SKM-1 treated with dmso at 0.1 percent for 144 hours (cell line): ENCODE data around the gene PCDH9.

Experiments used
- DNase-seq: peaks from one replicate; lab custom pipeline; 2025; ENCODE audit not compliant: unreplicated experiment; lab: John Stamatoyannopoulos, UW

PCDH9 gene

GRCh38 chr13:66855131-66855530 is 375.0 kb downstream of the PCDH9 start:
- no peak for DNase-seq

- no peak for DNase-seq
Measured at GRCh38 chr13:66853564-66853963, 376.6 kb downstream of the PCDH9 start.

- DNase-seq, result no peak
Measured at GRCh38 chr13:66849706-66850105, 380.4 kb downstream of the PCDH9 start.

- DNase-seq, result no peak
Measured at GRCh38 chr13:66847541-66847940, 382.6 kb downstream of the PCDH9 start.

DNA sequence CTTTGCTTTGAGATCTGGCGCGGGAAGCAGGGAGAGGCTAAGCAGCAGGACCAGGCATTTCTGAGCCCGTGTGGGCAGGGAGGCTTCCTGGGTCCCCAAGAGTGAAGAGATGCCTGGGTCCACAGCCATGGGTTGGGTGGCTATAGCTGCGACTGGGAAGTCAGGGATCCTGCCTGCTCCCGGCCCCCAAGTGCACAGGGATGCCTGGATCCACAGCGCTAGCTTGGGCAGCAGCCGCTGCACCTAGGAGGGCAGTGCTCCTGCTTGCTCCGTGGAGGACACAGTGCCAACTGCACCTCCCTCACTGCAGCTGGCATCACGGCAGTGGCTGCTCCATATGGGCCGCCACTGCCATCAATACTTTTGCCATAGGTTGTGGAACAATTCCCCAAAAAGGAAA is 384.7 kb downstream of the PCDH9 start:
- DNase-seq, result no peak

GRCh38 chr13:66844933-66845332 is 385.2 kb downstream of the PCDH9 start:
- DNase-seq, result no peak

DNA sequence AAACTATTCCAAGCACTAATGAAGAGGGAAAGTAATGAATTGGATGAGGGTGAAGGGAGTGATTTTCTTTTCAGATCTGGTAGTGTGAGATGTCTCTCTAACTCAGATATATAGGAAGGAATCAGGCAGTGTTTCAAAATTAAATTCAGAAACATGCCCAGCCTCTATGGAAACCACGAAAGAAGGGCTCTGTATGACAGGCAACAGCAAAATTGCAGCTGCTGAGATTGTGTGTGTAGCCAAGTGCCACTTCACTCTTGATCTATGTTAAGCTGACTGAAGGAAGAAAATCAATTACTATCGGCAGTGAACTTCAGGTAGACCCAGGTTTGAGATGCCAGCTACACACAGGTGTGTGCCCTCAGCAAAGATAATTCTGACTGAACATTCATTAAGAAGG is 387.4 kb downstream of the PCDH9 start:
- DNase-seq, result no peak

GRCh38 chr13:66840621-66841020 is 389.5 kb downstream of the PCDH9 start:
- no peak for DNase-seq

DNA sequence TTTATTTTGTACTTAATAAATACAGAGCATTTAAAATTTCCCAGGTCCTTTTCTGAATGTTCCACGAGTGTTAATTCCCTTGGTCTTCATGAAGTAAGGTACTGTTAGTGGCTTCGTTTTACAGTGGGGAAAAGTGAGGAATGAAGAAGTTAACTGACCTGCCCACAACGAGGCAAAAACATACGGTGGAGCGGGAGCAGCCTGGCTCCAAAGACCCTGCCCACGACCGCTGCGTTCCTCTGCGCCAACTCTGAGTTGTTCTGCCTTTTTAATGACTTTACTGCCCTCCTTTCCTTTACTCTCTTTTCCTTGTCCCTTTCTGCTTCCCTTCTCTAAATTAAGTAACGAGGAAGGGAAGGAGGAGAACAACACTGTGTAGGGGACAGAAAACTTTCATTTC is 392.9 kb downstream of the PCDH9 start:
- no peak for DNase-seq

DNA sequence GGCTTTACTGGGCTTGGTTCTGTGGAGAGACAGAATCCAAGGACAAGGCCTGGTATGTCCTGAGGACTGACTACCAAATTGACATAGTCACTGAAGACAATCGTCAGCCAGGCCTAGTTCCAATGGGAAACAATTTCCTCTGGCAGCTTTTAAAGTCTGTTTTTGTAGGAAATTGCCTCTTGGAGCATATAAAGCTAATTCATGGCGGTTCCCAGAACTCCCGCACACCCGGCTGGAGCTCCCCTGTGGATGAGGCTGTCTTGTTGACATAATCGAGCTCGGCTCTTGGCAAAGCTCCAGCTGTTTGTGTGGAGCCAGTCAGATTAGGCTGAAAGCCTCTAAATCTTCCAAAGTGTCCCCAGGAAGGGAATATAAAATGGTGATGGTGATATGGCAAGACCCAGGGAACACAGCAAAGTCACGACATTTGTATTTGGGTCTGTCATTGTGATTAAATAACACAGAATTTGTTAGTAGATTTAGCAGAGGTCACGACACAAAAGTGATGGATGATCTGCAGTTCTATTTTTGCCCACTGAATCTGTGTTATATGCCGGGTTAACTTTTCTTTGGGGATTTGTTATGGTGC is 395.0 kb downstream of the PCDH9 start:
- no peak for DNase-seq

DNA sequence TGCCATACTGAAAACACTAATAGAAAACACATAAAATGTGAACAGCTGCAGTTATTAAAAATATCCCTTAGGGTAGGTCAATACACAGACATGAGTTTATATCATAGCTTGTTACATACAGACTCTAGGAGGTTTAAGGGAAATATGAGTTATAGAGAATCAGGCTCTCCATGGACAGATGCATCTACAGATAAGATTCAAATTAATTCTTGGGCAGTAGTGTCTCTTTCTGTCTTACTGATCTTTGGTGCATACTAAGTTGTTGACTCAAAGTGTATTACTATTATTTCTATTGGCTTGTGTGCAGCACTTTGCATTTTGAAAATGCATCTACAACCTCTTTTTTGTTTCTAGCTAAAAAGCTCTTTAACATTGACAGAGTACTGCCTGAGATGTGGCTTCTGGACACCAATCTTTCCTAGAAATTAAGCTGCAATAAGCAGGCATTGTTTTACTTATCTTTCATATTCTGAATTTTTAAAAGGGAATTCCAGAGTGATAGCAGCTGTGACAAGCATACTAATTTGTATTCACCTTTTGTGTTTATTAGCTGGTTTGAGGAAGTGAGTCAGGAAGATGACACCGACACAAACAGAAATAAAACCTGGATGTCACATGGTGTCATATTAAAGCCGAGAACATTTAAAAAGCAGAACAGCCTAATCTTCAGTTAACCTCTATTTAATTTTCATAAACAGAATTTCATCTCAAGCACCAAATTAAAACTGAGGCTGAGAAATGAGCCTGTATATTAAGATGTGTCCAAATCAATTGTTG is 399.0 kb downstream of the PCDH9 start:
- DNase-seq, result no peak

DNA sequence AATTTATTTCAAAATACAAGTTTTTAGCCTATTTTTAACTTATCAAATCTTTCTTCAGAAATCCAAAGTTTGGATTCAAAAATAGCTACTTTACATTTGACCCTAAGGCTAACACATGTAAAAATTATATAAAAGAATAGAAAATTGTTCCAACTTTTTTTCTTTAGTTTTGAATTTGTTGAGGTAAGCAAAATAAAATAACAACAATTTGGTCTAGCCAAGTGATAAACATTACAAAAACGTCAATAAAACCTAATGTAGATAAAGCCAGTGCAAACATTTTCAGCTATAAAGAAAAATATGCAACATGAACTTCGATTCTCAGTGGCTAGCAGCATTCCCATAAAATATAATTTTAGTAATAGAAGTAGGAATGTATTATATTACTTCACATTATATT is 400.3 kb downstream of the PCDH9 start:
- DNase-seq, result no peak

DNA sequence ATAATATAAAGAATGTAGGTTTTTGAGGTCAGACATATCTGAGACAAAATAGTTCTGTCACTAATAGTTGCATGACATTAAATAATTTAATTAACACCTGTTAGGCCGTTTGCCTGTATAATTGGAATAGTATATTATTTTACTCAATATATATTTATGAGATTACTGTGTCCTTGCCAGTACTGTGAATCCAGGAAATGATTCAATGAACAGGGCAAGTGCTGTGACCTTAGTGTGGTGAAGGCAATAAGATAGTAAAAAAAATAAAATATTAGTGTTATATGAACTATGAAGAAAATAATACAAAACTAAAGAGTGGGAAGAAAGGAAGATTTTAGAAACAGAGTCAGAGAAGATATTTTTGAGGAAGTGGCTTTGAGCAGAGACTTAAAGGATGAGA is 403.7 kb downstream of the PCDH9 start:
- DNase-seq, result no peak

DNA sequence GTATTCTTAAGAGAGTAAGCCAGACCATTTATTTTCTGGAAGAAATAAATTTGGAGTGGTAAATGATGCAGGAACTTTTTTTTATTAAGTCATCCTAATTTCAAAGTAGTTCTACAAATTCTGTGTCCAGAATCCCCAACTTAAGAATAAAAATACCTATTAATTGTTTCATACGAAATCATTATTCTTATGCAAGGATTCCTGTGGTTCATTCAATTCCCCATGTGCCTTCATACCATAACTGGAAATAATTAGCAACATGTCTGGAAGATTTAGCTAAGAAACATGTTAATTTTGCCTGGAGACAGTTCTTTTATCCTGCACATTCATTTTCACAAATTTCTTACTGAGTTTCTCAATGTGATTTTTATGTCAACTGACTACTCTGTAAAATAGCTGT is 408.6 kb downstream of the PCDH9 start:
- DNase-seq, result no peak

DNA sequence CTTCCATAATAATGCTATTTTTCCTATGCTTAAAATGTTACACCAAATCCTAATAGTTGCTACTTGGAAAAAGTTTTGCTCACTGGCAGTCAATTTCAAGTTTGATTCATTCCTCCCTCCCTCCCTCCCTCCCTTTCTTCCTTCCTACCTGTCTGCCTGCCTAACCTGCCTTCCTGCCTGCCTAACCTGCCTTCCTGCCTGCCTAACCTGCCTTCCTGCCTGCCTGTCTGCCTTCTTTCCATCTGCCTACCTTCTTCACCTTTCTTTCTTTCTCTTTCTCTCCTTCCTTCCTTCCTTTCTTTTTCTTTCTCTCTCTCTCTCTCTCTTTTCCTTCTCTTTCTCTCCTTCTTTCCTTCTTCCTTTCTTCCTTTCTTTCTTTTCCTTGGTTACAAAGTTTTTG is 418.7 kb downstream of the PCDH9 start:
- no peak for DNase-seq

- no peak for DNase-seq
Measured at GRCh38 chr13:66809485-66809884, 420.7 kb downstream of the PCDH9 start.

- no peak for DNase-seq
Measured at GRCh38 chr13:66807251-66807650, 422.9 kb downstream of the PCDH9 start.

GRCh38 chr13:66805657-66806056 is 424.5 kb downstream of the PCDH9 start:
- DNase-seq, result no peak

DNA sequence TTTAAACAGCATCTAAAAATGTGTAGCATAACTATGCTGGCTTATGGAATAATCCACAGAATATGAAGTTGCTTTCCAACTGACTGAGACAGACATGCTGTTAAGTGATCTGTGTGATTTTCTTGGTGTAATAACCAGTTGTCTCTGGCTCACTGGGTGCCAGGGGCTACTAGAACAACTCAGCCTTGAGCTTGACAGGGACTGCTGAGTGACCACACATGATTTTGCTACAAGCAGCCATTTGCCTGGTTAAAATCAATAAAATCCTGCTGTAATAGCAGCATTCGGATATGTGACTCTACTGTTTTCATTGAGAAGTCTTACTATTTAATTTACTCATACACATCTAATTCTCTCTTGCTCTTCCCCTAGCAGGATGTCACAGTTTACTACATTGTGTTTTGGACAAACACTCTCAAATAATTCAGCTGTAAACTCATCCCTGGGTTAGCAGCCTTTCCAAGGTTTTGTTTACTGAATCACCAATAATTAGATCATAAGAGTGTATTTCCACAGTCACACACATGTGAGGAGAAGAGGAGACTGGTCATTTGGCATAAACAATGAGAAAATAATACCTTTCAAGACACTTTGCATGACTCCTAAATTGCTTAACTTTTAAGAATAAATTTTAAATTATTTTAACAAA is 426.2 kb downstream of the PCDH9 start:
- DNase-seq, result no peak

- DNase-seq, result no peak
Measured at GRCh38 chr13:66803013-66803807, 426.9 kb downstream of the PCDH9 start.

- no peak for DNase-seq
Measured at GRCh38 chr13:66795636-66796035, 434.5 kb downstream of the PCDH9 start.
